DOHH2 (cell line): ENCODE measurements around the gene CHRNA9.

Experiments
- EZH2phosphoT487 ChIP-seq: fragments of 200-600 bp; sonication (generic); IDR thresholded peaks from 2 replicates; pipeline ENCODE4 v1.6.1; 2017; ENCODE audit warnings: borderline replicate concordance, mild to moderate bottlenecking, antibody characterized with exemption, low read length, moderate library complexity, mixed read lengths
- TF ChIP-seq, protein P1 (sequence below): fragments of 200-600 bp; sonication (generic); IDR thresholded peaks from one replicate; pipeline ENCODE4 v1.5.1; 2014; ENCODE audit warnings: antibody characterized with exemption, mild to moderate bottlenecking, low read depth, low read length; ENCODE audit not compliant: poor library complexity, severe bottlenecking

GRCh38 chr4:40316333-40316781, 18.8 kb upstream of the CHRNA9 start:
- TF ChIP-seq, protein P1, sequence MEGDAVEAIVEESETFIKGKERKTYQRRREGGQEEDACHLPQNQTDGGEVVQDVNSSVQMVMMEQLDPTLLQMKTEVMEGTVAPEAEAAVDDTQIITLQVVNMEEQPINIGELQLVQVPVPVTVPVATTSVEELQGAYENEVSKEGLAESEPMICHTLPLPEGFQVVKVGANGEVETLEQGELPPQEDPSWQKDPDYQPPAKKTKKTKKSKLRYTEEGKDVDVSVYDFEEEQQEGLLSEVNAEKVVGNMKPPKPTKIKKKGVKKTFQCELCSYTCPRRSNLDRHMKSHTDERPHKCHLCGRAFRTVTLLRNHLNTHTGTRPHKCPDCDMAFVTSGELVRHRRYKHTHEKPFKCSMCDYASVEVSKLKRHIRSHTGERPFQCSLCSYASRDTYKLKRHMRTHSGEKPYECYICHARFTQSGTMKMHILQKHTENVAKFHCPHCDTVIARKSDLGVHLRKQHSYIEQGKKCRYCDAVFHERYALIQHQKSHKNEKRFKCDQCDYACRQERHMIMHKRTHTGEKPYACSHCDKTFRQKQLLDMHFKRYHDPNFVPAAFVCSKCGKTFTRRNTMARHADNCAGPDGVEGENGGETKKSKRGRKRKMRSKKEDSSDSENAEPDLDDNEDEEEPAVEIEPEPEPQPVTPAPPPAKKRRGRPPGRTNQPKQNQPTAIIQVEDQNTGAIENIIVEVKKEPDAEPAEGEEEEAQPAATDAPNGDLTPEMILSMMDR, result no peak
- no peak for TF ChIP-seq EZH2phosphoT487
